SU-DHL-6 (cell line): ENCODE results near the gene AFG1L.

Experiments used
- H2AFZ ChIP-seq: fragments of 200-600 bp; sonication (generic); 2 replicates; pipeline ENCODE4 v1.6.1; 2014; ENCODE audit warnings: low read depth, mild to moderate bottlenecking, moderate library complexity, mixed read lengths, antibody characterized with exemption, low read length; ENCODE audit not compliant: severe bottlenecking
- H3F3A ChIP-seq: fragments of 200-600 bp; shearing (Covaris generic); 2 replicates; pipeline ENCODE4 v1.6.0; 2016; ENCODE audit warnings: antibody characterized with exemption, mild to moderate bottlenecking; ENCODE audit not compliant: insufficient read depth
- H3K27ac ChIP-seq: fragments of 200-600 bp; sonication (generic); 2 replicates; pipeline ENCODE4 v1.5.1; 2016; ENCODE audit warnings: low read depth, mild to moderate bottlenecking, low read length, moderate library complexity, mixed read lengths
- H3K27me3 ChIP-seq: fragments of 200-600 bp; sonication (generic), shearing (Covaris generic); 2 replicates; pipeline ENCODE4 v1.6.0; 2014; ENCODE audit warnings: mild to moderate bottlenecking, low read length
- H3K36me3 ChIP-seq: fragments of 200-600 bp; sonication (generic); 2 replicates; pipeline ENCODE4 v1.6.1; 2014; ENCODE audit warnings: mild to moderate bottlenecking, low read length, mixed read lengths
- H3K4me2 ChIP-seq: fragments of 300-600, 200-600 bp; shearing (Covaris generic), sonication (generic); 2 replicates; pipeline ENCODE4 v1.6.0; 2014; ENCODE audit warnings: low read length, low read depth, mild to moderate bottlenecking; ENCODE audit not compliant: poor library complexity, severe bottlenecking
- H3K4me3 ChIP-seq: fragments of 200-600 bp; sonication (generic); 2 replicates; pipeline ENCODE4 v1.5.1; 2014; ENCODE audit warnings: antibody characterized with exemption, low read length, mild to moderate bottlenecking, mixed read lengths; ENCODE audit not compliant: insufficient read depth, poor library complexity, severe bottlenecking
- H3K79me2 ChIP-seq: fragments of 200-600 bp; sonication (generic); 2 replicates; pipeline ENCODE4 v1.6.1; 2014; ENCODE audit warnings: mild to moderate bottlenecking, low read length, moderate library complexity; ENCODE audit not compliant: insufficient read depth
- H3K9ac ChIP-seq: fragments of 200-600 bp; sonication (generic); 2 replicates; pipeline ENCODE4 v1.7.0; 2014; ENCODE audit warnings: mild to moderate bottlenecking, low read length
- H3K9me2 ChIP-seq: fragments of 200-600 bp; sonication (generic); replicated peaks from 2 replicates; pipeline ENCODE4 v1.6.1; 2014; ENCODE audit warnings: low read length; ENCODE audit not compliant: insufficient read depth
- H3K9me3 ChIP-seq: fragments of 200-600 bp; sonication (generic); 2 replicates; pipeline ENCODE4 v1.6.1; 2014; ENCODE audit warnings: low read length, mixed read lengths; ENCODE audit not compliant: insufficient read depth
- H4K20me1 ChIP-seq: fragments of 200-600 bp; sonication (generic); 2 replicates; pipeline ENCODE4 v1.6.1; 2014; ENCODE audit warnings: low read depth, mild to moderate bottlenecking, antibody characterized with exemption, low read length, moderate library complexity, mixed read lengths
- CTCF ChIP-seq: fragments of 200-600 bp; sonication (generic); IDR thresholded peaks from one replicate; pipeline ENCODE4 v1.5.1; 2017; ENCODE audit warnings: antibody characterized with exemption, mild to moderate bottlenecking, low read length, moderate library complexity; ENCODE audit not compliant: insufficient read depth, poor library complexity, severe bottlenecking
- EZH2phosphoT487 ChIP-seq: fragments of 200-600 bp; sonication (generic), shearing (Covaris generic); conservative IDR thresholded peaks from 2 replicates; pipeline ENCODE4 v1.6.1; 2018; ENCODE audit warnings: mild to moderate bottlenecking, antibody characterized with exemption, low read length, moderate library complexity, mixed read lengths

The AFG1L gene

GRCh38 chr6:108274546-108274945 lies 20.3 kb upstream of the AFG1L start:
- Histone ChIP-seq H2AFZ (no peak overlapping the region), H3K4me3 (no peak overlapping the region), H3K36me3 (no peaks in the 10 kb centered on the region), H3K27me3 (no peaks in the 10 kb centered on the region), H3K79me2 (no peaks in the 10 kb centered on the region), H4K20me1 (no peaks in the 10 kb centered on the region), H3K4me2 (no peak overlapping the region), H3F3A (no peaks in the 10 kb centered on the region), H3K27ac (no peak overlapping the region), H3K9me2 (no peaks in the 10 kb centered on the region), H3K9me3 (no peaks in the 10 kb centered on the region), H3K9ac (no peak overlapping the region)
- TF ChIP-seq EZH2phosphoT487 (no peak), CTCF (no peak)

- no peaks in the 10 kb centered on the region for H3F3A ChIP-seq
Observed at GRCh38 chr6:108275976-108276375, 18.9 kb upstream of the AFG1L start.

GRCh38 chr6:108277295-108277694 lies 17.6 kb upstream of the AFG1L start:
- Histone ChIP-seq H2AFZ (no peak overlapping the region), H3K79me2 (no peaks in the 10 kb centered on the region), H3K4me2 (no peak overlapping the region), H3F3A (no peaks in the 10 kb centered on the region), H3K36me3 (no peaks in the 10 kb centered on the region), H3K9me2 (no peaks in the 10 kb centered on the region), H3K9me3 (no peaks in the 10 kb centered on the region), H3K27ac (no peak overlapping the region), H4K20me1 (no peaks in the 10 kb centered on the region), H3K4me3 (no peak overlapping the region), H3K9ac (no peak overlapping the region), H3K27me3 (no peaks in the 10 kb centered on the region)
- no peak for TF ChIP-seq EZH2phosphoT487
- TF ChIP-seq CTCF: no peak

More at GRCh38 chr6:108275976-108276375, 18.9 kb upstream of the AFG1L start:
- no peaks in the 10 kb centered on the region for H3K9me3 ChIP-seq
- H3K27ac ChIP-seq: no peak overlapping the region
- H3K36me3 ChIP-seq: no peaks in the 10 kb centered on the region
- H3K4me3 ChIP-seq: no peak overlapping the region
- H3K79me2 ChIP-seq: no peaks in the 10 kb centered on the region
- no peak overlapping the region for H3K4me2 ChIP-seq
- TF ChIP-seq CTCF (no peak), EZH2phosphoT487 (no peak)
- no peaks in the 10 kb centered on the region for H3K27me3 ChIP-seq
- no peak overlapping the region for H2AFZ ChIP-seq
- no peaks in the 10 kb centered on the region for H4K20me1 ChIP-seq
- no peaks in the 10 kb centered on the region for H3K9me2 ChIP-seq
- H3K9ac ChIP-seq: no peak overlapping the region
